ENCODE data around the gene FHAD1. TPM values are rescaled to one million over a fixed set of nuclear protein-coding genes. Genes with fewer than 3 reads are reported as not detected.
"Not testable (repeated sequence)": the region's sequence is repeated elsewhere in the genome, so short reads cannot be mapped to it uniquely, and the experiment has no call there.

The FHAD1 gene
- total RNA-seq, 1 experiment from 2014 or later, result 1.9 TPM

- no peak overlapping the region for H3K23ac ChIP-seq (ENCODE audit: insufficient read length, low read depth, low read length)
- H3K9ac ChIP-seq (ENCODE audit: extremely low read depth, insufficient read length, low read length), result no peak overlapping the region
- H3K27me3 ChIP-seq (ENCODE audit: insufficient read depth, low read length), result no peaks in the 10 kb centered on the region
- no peaks in the 10 kb centered on the region for H3K4me1 ChIP-seq (ENCODE audit: insufficient read depth, low read length)
- H4K5ac ChIP-seq (ENCODE audit: insufficient read length, low read depth, low read length), result no peak overlapping the region
- H3K4ac ChIP-seq (ENCODE audit: low read depth, low read length), result no peak overlapping the region
- no peak overlapping the region for H2BK15ac ChIP-seq (ENCODE audit: low read depth, low read length)
- H3K14ac ChIP-seq (ENCODE audit: insufficient read depth, low read length), result no peak overlapping the region
- H4K20me1 ChIP-seq (ENCODE audit: control insufficient read depth, insufficient read depth, insufficient read length), result no peaks in the 10 kb centered on the region
- no peaks in the 10 kb centered on the region for H3K79me2 ChIP-seq (ENCODE audit: insufficient read depth, low read length)
- no peak overlapping the region for H3K27ac ChIP-seq (ENCODE audit: insufficient read length, low read depth, low read length)
- H2AFZ ChIP-seq (ENCODE audit: low read length), result no peak overlapping the region
- no peak overlapping the region for H3K18ac ChIP-seq (ENCODE audit: insufficient read length, low read depth, low read length)
- no peak overlapping the region for H3K56ac ChIP-seq (ENCODE audit: insufficient read length, low read depth, low read length)
- no peaks in the 10 kb centered on the region for H3K79me1 ChIP-seq (ENCODE audit: insufficient read depth, low read depth, low read length, poor library complexity, severe bottlenecking)
- no peak overlapping the region for H2BK5ac ChIP-seq (ENCODE audit: insufficient read length, low read length)
- no peak overlapping the region for H4K91ac ChIP-seq (ENCODE audit: insufficient read length, low read depth, low read length)
- H2AK5ac ChIP-seq (ENCODE audit: insufficient read length, low read length), result no peak overlapping the region
- no peaks in the 10 kb centered on the region for H3K27me3 Mint-ChIP-seq (ENCODE audit: low read depth)
- no peak overlapping the region for H3K4me3 Mint-ChIP-seq
- no peak overlapping the region for H2BK20ac ChIP-seq (ENCODE audit: low read depth, low read length, poor library complexity, severe bottlenecking)
- no peak overlapping the region for H3T11ph ChIP-seq (ENCODE audit: low read length)
- TF ChIP-seq, protein P1, sequence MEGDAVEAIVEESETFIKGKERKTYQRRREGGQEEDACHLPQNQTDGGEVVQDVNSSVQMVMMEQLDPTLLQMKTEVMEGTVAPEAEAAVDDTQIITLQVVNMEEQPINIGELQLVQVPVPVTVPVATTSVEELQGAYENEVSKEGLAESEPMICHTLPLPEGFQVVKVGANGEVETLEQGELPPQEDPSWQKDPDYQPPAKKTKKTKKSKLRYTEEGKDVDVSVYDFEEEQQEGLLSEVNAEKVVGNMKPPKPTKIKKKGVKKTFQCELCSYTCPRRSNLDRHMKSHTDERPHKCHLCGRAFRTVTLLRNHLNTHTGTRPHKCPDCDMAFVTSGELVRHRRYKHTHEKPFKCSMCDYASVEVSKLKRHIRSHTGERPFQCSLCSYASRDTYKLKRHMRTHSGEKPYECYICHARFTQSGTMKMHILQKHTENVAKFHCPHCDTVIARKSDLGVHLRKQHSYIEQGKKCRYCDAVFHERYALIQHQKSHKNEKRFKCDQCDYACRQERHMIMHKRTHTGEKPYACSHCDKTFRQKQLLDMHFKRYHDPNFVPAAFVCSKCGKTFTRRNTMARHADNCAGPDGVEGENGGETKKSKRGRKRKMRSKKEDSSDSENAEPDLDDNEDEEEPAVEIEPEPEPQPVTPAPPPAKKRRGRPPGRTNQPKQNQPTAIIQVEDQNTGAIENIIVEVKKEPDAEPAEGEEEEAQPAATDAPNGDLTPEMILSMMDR (conservative IDR thresholded peaks at IDR 0.05), result no peak
- no peaks in the 10 kb centered on the region for H3K9me3 ChIP-seq (ENCODE audit: control insufficient read depth, low read depth, low read length)
- H4K8ac ChIP-seq (replicated peaks; ENCODE audit: insufficient read length, low read depth, low read length), result no peak overlapping the region
- H2BK120ac ChIP-seq (ENCODE audit: low read depth, low read length, poor library complexity, severe bottlenecking), result no peak overlapping the region
- H3K4me2 ChIP-seq (ENCODE audit: insufficient read depth, insufficient read length, low read length), result no peak overlapping the region
- no peaks in the 10 kb centered on the region for H3K23me2 ChIP-seq (ENCODE audit: insufficient read length, low read depth, low read length, poor library complexity, severe bottlenecking)
- peaks cover 0 to 4% (median 3%) of the 10 kb centered on the region in 3 experiments; a peak in 4 of 7 replicates for H3K36me3 Mint-ChIP-seq (ENCODE audit: insufficient read depth in 1 of 3, low read depth in 3 of 3)
- no peak for DNase-seq
- no CpG with 5 or more reads among the region's 6 CpGs for WGBS (ENCODE audit: extremely low coverage, insufficient read length, low lambda C conversion rate)
- H3K9me3 Mint-ChIP-seq, result no peaks in the 10 kb centered on the region
- peaks cover 11 to 15% of the 10 kb centered on the region in 2 experiments for H3K4me1 Mint-ChIP-seq
- peak overlapping the region in 1 of 3 experiments; percentile 62; a peak in 1 of 7 replicates for H3K27ac Mint-ChIP-seq
- no peak overlapping the region for H2BK12ac ChIP-seq (ENCODE audit: insufficient read length, low read depth, low read length)
Observed at GRCh38 chr1:15427280-15427666, 180.2 kb downstream of the FHAD1 start.

- Mint-ChIP-seq H3K4me1 (peaks cover 14 to 23% of the 10 kb centered on the region in 2 experiments), H3K27ac (peak overlapping the region in 1 of 3 experiments; percentile 70; a peak in 1 of 7 replicates)
- H3K27me3 Mint-ChIP-seq (ENCODE audit: low read depth); H3K56ac ChIP-seq (ENCODE audit: insufficient read length, low read depth, low read length); H3K23ac ChIP-seq (ENCODE audit: insufficient read length, low read depth, low read length); H3K79me2 ChIP-seq (ENCODE audit: insufficient read depth, low read length); H4K5ac ChIP-seq (ENCODE audit: insufficient read length, low read depth, low read length); H3K18ac ChIP-seq (ENCODE audit: insufficient read length, low read depth, low read length); H3K9ac ChIP-seq (ENCODE audit: extremely low read depth, insufficient read length, low read length); H2BK12ac ChIP-seq (ENCODE audit: insufficient read length, low read depth, low read length); H3K9me3 Mint-ChIP-seq; H3K27ac ChIP-seq (ENCODE audit: insufficient read length, low read depth, low read length); H2BK5ac ChIP-seq (ENCODE audit: insufficient read length, low read length); H3T11ph ChIP-seq (ENCODE audit: low read length); H2BK20ac ChIP-seq (ENCODE audit: low read depth, low read length, poor library complexity, severe bottlenecking); DNase-seq; H3K4ac ChIP-seq (ENCODE audit: low read depth, low read length); H3K9me3 ChIP-seq (ENCODE audit: control insufficient read depth, low read depth, low read length); H2AFZ ChIP-seq (ENCODE audit: low read length); H3K4me3 Mint-ChIP-seq; H4K20me1 ChIP-seq (ENCODE audit: control insufficient read depth, insufficient read depth, insufficient read length); H3K23me2 ChIP-seq (ENCODE audit: insufficient read length, low read depth, low read length, poor library complexity, severe bottlenecking); H3K79me1 ChIP-seq (ENCODE audit: insufficient read depth, low read depth, low read length, poor library complexity, severe bottlenecking); H3K4me2 ChIP-seq (ENCODE audit: insufficient read depth, insufficient read length, low read length); H2BK120ac ChIP-seq (ENCODE audit: low read depth, low read length, poor library complexity, severe bottlenecking); H3K4me1 ChIP-seq (ENCODE audit: insufficient read depth, low read length); H3K36me3 Mint-ChIP-seq (ENCODE audit: insufficient read depth in 1 of 3, low read depth in 3 of 3); H3K14ac ChIP-seq (ENCODE audit: insufficient read depth, low read length); H2AK5ac ChIP-seq (ENCODE audit: insufficient read length, low read length); H3K27me3 ChIP-seq (ENCODE audit: insufficient read depth, low read length); H4K91ac ChIP-seq (ENCODE audit: insufficient read length, low read depth, low read length); H4K8ac ChIP-seq (replicated peaks; ENCODE audit: insufficient read length, low read depth, low read length); H2BK15ac ChIP-seq (ENCODE audit: low read depth, low read length): not testable (repeated sequence)
- WGBS (ENCODE audit: extremely low coverage, insufficient read length, low lambda C conversion rate), result no CpG with 5 or more reads among the region's 11 CpGs
Observed at GRCh38 chr1:15428252-15428651, 181.2 kb downstream of the FHAD1 start.
